NCI-H2107 (cell line): ENCODE data around the gene SH3GLB1.
A peak's percentile ranks its signal among the peaks of the same experiment; 100 is the strongest.
"Not testable (repeated sequence)": the region's sequence is repeated elsewhere in the genome, so short reads cannot be mapped to it uniquely, and the experiment has no call there.

Experiments
- DNase-seq: peaks from one replicate; lab custom pipeline; 2025; lab: John Stamatoyannopoulos, UW

The SH3GLB1 gene

DNA sequence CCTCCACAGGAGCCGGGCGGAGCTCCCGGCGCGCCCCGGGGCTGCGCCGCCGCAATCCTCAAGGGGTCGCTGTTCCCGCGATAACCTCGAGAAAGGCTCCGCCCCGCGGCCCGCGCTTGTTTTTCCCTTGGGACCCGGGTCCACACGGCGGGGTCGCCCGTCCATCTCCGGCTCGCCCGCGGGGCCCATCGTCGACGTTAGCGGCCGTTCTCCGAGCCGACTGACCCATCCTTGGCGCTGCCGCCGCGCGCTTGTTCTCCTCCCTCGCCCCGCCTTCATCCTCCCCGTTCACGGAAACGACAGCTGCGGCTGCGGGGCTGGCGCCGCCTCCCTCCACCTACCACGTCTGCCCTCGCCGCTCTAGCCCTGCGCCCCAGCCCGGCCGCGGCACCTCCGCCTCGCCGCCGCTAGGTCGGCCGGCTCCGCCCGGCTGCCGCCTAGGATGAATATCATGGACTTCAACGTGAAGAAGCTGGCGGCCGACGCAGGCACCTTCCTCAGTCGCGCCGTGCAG is at the start of gene SH3GLB1:
SH3GLB1 (plus strand) TSS at position 119 of the 514 bp plus-strand sequence; CDS start at position 443, 324 bp downstream.
- peak; percentile 98 for DNase-seq

DNA sequence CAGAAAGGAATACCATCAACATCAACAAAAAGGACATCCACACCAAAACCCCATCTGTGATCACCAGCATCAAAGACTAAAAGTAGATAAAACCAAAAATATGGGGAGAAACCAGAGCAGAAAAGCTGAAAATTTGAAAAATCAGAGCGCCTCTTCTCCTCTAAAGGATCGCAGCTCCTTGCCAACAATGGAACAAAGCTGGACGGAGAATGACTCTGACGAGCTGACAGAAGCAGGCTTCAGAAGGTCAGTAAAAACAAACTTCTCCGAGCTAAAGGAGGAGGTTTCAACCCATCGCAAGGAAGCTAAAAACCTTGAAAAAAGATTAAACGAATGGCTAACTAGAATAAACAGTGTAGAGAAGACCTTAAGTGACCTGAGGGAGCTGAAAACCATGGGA is 46.0 kb upstream of the SH3GLB1 start:
- DNase-seq, result not testable (repeated sequence)

DNA sequence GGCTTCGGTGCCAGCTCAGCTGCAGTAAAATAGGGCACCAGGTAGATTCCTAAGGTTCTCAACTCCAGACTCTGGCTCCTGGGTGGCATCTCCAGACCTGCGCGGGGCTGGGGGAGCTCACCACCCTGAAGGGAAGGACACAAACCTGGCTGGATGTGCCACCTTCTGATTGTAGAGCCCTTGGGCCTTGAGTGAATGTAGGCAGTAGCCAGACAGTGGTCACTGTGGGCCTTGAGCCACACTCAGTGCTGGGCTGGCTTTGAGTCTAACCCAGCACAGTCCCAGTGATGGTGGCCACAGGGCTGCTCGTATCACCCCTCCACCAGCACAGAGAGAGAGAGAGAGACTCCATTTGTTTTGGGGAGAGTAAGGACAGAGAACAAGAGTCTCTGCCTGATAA is 38.0 kb upstream of the SH3GLB1 start:
- DNase-seq, result no peak

- DNase-seq, result no peak
Measured at GRCh38 chr1:86687595-86687994, 16.8 kb upstream of the SH3GLB1 start.

- no peak for DNase-seq
Measured at GRCh38 chr1:86692641-86693040, 11.7 kb upstream of the SH3GLB1 start.

- DNase-seq, result no peak
Measured at GRCh38 chr1:86695400-86695799, 9.0 kb upstream of the SH3GLB1 start.

DNA sequence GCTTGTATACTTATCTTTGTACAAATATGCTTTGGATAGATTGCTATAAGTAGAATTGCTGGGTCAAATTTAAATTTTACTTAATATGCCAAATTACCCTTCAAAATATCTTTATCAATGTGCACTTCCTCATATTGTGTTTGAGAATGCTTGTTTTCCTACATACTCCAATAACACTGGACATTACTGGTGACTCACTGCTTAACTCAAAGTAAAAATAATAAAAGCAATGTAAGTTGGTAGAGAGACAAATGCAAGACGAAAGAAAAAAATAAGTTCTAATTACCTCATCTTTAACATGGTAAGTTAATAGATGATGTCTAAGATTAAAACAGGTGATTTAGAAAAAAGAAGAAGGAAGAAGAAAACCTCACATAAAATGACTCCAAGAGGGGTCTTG is 7.9 kb upstream of the SH3GLB1 start:
- no peak for DNase-seq

DNA sequence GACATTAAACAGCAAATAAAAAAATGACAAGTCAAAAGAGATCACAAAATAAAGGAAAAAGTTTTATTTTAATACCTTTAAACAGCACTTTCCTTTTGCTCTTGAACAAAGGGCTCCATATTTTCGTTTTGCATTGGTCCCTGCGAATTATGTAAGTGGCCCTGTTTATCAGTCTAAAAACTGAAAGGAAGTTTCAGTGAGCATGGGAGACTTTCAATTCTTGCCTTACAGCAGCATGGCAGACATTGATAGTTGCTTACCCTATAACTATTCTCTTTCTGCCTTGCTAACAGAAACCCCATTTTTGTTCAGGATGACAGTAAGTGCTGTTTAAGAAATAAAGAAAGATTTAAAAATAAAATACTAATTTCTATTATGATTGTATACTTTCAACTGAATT is 5.2 kb upstream of the SH3GLB1 start:
- no peak for DNase-seq

GRCh38 chr1:86701731-86702130 is 2.6 kb upstream of the SH3GLB1 start:
- no peak for DNase-seq

- not testable (repeated sequence) for DNase-seq
Measured at GRCh38 chr1:86702954-86703494, 1.4 kb upstream of the SH3GLB1 start.

GRCh38 chr1:86703696-86704457 is 499 bp upstream of the SH3GLB1 start:
- peak; percentile 73 for DNase-seq

DNA sequence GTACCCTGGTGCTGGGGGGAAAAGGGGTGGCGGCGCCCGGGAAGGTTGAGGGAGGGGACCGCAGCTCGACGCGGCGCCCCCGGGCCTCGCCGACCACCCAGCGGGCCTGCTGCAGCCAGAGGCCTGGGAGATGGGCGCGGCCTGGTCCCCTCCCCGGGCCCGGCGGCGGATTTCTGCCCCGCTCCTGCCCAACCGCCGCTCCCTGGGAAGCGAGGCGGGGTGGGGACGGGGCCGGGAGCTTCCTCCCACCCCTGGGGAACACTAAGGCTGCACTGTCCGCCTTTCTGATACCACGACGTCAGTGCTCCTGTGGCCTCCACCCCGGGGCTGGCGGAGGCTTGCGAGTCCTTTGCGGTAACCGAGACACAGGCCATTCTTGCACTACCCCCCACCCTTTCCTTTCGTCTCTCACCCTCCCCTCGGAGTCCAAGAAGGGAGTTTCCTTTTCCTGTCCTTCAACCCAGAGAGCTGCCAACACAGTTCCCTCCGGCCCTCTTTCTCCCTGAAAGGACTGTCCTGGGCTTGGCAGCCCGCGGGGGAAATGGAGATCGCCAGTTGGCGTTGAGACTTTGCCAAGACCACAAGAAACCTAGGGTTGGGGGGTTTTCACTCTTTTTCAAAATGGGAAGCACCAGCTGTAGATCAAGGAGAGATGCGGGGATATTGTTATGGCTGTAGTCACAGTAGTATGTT is 742 bp downstream of the SH3GLB1 start:
- peak; percentile 29 for DNase-seq

DNA sequence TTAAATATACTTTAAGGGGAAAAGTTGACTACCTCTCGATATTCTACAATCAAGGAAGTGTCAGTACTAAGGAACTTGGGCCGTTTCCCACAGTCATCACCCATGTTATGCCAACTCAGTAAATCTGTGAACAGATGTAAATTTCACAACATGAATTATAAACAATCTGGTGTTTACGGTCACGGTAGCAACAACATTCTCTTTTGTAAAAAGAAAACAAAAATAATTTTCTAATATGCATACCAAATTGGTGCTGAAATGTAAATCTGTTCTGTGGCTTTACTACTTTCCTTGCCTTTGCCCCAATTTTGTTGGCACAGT is 1.2 kb downstream of the SH3GLB1 start:
- no peak for DNase-seq

DNA sequence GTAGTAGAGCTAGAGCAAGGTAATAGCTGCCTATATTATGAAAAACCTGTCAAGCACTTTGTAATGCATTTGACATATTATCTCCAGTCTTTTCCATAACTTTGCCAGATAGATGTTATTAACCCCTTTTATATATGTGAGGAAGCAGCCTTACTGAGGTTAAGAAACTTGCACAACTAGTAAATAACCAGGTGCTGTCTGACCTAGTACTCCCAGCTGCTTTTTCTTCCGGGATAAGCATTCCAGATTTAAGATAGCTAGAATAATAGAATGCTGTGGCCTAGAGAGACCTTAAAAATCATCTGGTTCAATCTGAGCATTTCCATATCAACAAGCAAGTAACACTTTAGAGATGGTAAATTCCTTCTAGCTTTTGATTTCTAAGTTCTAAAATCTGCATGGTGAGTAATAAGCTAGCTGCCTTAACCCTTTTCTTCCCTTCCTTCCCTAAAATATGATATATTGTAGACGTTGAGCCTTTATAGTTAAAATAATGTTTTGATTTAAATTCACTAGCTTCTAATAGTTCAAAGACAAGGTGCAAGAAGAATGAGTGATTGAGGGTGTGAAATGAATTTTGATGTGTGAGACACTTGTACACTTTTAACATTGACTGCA is 1.8 kb downstream of the SH3GLB1 start:
- no peak for DNase-seq

GRCh38 chr1:86708920-86709319 is 4.5 kb downstream of the SH3GLB1 start:
- DNase-seq, result no peak

DNA sequence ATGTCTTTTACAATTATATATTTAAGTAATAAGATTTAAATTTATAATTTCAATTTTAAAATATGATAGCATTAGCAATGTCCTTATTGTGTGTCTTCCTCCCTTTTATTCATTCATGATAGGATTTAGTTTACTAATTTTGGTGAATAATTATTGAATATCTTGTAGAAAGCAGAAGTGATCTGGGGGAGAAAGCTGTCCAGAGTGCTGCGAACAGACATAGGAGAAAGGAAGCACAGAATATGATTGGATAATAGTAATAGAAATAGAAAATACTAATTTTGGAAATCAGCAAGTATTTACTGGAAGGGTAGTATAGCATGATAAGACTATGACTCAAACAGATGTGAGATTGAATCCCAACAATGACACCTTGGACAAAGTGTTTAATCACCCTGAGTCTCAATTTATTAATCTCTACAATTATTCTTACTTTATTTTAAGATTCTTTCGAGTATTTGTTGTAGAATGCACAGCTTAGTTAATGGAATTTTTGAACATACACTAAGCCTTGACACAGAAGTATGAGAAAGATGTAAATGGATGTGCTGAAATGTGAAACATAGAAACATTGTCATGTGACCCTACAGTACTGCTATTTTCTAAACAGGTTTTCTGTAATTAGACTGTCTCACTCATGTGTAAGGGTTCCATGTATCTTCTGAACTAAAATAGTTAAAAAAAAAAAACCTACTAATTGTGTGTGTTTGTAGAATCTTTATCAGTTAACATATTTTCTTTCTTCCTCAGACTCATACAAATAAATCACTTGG is 7.9 kb downstream of the SH3GLB1 start:
- no peak for DNase-seq

GRCh38 chr1:86713477-86713876 is 9.1 kb downstream of the SH3GLB1 start:
- DNase-seq, result no peak

DNA sequence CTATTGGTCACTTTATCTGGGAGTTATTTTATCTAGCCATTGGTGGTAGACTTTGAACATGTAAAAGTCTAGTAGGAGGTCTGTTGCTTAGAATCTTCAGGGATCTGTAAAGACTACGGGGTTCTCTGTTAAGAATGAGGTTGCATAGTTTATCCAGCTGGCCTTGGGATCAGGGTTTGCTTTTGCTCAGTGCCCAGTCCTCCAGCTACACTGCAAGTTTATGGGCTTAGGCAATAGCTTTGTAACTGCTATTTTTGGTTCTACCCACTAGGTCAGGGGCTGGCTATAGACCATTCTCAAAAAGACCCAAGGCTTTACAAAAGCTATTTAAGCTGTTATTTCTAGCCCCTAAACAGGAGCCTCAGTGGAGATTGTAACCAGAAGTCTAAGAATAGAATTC is 9.8 kb downstream of the SH3GLB1 start:
- DNase-seq, result no peak

DNA sequence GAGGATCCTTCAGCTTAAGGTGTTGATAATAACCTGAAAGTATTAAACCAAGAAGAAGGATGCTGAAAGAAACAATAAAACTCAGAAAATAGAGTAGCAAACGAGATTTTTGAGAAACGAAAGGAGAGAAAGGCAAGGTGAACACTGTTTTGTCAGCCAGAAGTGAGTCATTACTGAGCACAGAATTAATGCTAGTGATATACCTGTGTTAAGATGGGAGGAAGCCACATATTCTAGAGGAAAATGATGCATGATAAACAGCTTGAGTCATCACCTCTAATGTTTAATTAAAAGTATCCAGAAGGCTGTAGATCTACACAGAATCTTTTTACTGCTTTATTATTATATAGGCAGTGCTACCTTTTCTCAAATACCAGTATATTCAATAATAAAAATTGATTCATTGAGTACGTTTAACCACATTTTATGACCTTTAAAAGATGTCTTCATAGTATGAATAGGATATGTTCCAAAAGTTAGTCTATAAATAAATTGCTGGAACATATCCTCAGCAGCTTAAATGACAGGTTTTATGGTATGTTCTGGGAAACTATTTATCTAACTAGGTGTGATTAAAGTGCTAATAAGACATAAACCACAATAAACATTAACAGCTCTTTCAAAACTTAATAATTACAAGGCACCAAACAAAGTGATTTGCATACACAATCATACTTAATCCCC is 10.3 kb downstream of the SH3GLB1 start:
- no peak for DNase-seq

DNA sequence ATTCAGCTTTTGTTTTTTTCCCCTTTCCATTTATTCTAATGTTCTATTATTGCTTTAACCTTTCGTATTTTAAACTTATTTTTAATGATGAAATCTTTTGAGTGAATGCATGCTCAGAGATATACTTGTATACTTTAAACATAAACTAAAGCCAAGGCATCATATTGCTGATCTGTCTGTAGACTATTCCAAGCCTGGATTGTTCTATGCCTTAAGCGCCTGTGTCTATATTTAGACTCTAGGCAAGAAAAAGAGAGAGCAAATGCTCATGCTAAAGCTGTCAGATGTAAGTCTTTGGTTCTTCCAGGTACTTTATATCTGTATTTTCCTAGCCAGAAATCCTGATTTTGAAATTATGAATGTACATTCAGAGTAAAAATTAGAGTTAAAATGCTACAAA is 14.4 kb downstream of the SH3GLB1 start:
- DNase-seq, result no peak

DNA sequence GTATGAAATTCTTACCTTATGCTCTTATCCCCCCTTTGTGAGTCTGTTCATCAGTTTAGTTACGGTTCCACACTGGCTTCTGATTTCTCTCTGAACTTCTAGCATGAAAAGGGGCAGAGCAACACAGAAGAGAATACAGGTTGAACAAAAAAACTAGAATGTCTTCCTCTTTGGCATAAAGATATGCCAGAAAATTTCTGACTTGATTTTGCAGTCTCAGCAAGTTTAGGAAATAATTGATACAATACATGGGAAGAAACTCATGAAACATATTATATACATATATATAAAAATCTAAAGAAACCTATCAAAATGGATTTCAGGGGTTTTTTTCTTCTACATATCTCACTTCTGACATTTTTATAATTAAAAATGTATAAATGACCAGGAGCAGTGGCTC is 27.0 kb downstream of the SH3GLB1 start:
- no peak for DNase-seq
